ENCODE results near the gene HOXB4. TPM values are rescaled to one million over a fixed set of nuclear protein-coding genes. Genes with fewer than 3 reads are reported as not detected.
A peak's percentile ranks its signal among the peaks of the same experiment; 100 is the strongest.

HOXB4 gene
- total and polyA plus RNA-seq, 2 of the 4 experiments (the other 2 are of a cell fraction) = 2.0 to 8.5 TPM

DNA sequence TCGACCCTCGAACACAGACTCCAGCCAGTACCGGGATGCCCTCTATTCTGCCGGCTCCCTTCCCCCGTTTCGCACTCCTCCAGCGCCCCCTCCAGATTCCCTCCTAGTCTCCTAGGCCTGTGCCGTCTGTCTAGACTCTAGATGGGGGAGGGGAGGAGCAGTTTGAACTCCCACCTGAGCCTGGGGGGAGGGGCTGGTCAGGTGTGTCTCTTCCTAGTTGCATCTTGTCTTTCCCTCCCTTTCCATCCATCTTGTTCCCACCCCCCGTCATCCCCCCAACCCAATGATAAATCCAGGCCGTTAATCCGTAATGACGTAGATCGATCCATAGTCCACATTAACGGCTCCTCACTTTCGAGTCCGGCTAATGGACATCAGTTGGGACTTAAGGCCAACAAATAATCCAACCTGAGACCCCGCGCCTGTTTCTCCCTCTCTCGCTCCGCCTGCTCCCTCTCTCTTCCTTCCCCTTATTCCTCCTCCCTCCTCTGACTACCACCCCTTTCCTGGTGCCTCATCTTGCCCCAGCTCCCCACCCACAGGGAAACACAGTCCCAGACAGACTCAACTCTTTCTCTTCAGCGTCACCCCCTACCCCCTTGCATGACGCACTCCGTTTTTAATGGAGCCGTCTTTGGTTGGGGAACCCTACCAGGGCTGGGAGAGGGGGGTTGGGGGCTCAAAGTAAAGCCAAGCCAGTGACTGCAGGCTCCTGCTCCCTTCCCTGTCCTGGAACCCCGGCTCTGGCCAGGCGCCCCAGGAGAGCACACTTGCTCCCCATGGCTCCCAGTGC lies 18.8 kb upstream of the HOXB4 start (continued):
- peak; percentile 86 for TF ChIP-seq MAZ (IDR thresholded peaks at IDR 0.05; ENCODE audit: borderline replicate concordance, low read depth, low read length)
- no peak for TF ChIP-seq RFX5 (IDR thresholded peaks at IDR 0.05; ENCODE audit: low read depth, low read length)
- no peak for TF ChIP-seq RCOR1 (IDR thresholded peaks at IDR 0.05; ENCODE audit: insufficient replicate concordance, low read length)
